K562 (cell line): ENCODE data around the gene KAT6B. TPM values are rescaled to one million over a fixed set of nuclear protein-coding genes. Genes with fewer than 3 reads are reported as not detected.

Experiments
- ATAC-seq: fragments of 200-7000 bp; cut with Tn5 transposase; 3 replicates; pipeline ENCODE4 v1.9.1; 2020; ENCODE audit warnings: moderate library complexity
- BruUV-seq: library from RNA; stranded (reverse); fragments of 400-500 nt; replicated peaks from 2 replicates; lab custom pipeline; 2021; lab: Mats Ljungman, UMichigan
- CTCF ChIA-PET: fragments of 300-600 bp; formaldehyde crosslinking; extraction: SDS; loops from one replicate; lab custom pipeline; 2021; ENCODE audit warnings: low intra/inter-chr PET ratio; lab: Yijun Ruan, JAX
- POLR2A ChIA-PET: fragments of 300-600, 350-650 bp; sonication (Branson Sonifier 250); formaldehyde crosslinking; extraction: SDS; loops from one replicate; lab custom pipeline; 2021; ENCODE audit warnings: antibody characterized with exemption, inconsistent platforms; lab: Yijun Ruan, JAX
- DNase-seq, 4 experiments: peaks; one replicate each; pipeline versions ENCODE4 v3.0.0 to v3.0.0-alpha.2; 2011 to 2018; ENCODE audit warnings: low spot score in 3 of 4, mixed read lengths in 3 of 4; ENCODE audit errors: extremely low read depth in 1 of 4
- FAIRE-seq: peaks from 2 replicates; lab custom pipeline; 2011; peaks lifted over from hg19 to GRCh38; lab: Jason Lieb, UNC
- H2AFZ ChIP-seq: 2 replicates; pipeline ENCODE4 v1.6.0; 2011; ENCODE audit warnings: low read depth, low read length, control low read depth, inconsistent platforms
- H3K27ac ChIP-seq: fragments of 200-600 bp; 3 replicates; pipeline ENCODE4 v1.8.0; 2011; ENCODE audit warnings: low read depth, mild to moderate bottlenecking, control low read depth, inconsistent platforms, low read length, moderate library complexity, mixed read lengths; ENCODE audit errors: extremely low read depth
- H3K27me3 ChIP-seq, 2 experiments: fragments of 300-600 bp in 1 of 2; 2 replicates in 1 of 2; 3 replicates in 1 of 2; pipeline versions ENCODE4 v1.6.0 to v1.8.0; 2011; ENCODE audit warnings: inconsistent platforms in 2 of 2, low read length in 2 of 2, mild to moderate bottlenecking in 1 of 2, mixed read lengths in 1 of 2, moderate library complexity in 1 of 2; ENCODE audit not compliant: control insufficient read depth in 2 of 2, insufficient read depth in 2 of 2
- H3K36me3 ChIP-seq: fragments of 300-600 bp; 3 replicates; pipeline ENCODE4 v1.8.0; 2011; ENCODE audit warnings: mild to moderate bottlenecking, low read length, inconsistent platforms; ENCODE audit not compliant: control insufficient read depth, insufficient read depth
- H3K4me1 ChIP-seq, 2 experiments: fragments of 200-600 bp in 1 of 2; replicated peaks in 1 of 2; 2 replicates in 1 of 2; 3 replicates in 1 of 2; pipeline versions ENCODE4 v1.5.1 to v1.8.0; 2011; ENCODE audit warnings: inconsistent platforms in 2 of 2, low read length in 2 of 2, mild to moderate bottlenecking in 1 of 2, mixed read lengths in 1 of 2, moderate library complexity in 1 of 2; ENCODE audit not compliant: control insufficient read depth in 2 of 2, insufficient read depth in 2 of 2
- H3K4me2 ChIP-seq: 2 replicates; pipeline ENCODE4 v1.6.1; 2011; ENCODE audit warnings: low read length, control low read depth, inconsistent platforms, mixed read lengths; ENCODE audit not compliant: insufficient read depth
- H3K4me3 ChIP-seq: fragments of 200-600 bp; sonication (generic), shearing (Covaris generic); 2 replicates; pipeline ENCODE4 v1.5.1; 2016; ENCODE audit warnings: control low read depth, inconsistent platforms
- H3K79me2 ChIP-seq: fragments of 200-600 bp; 3 replicates; pipeline ENCODE4 v1.8.0; 2011; ENCODE audit warnings: low read length, inconsistent platforms; ENCODE audit not compliant: control insufficient read depth, insufficient read depth
- H3K9ac ChIP-seq, 2 experiments: 2 replicates each; pipeline versions ENCODE4 v1.6.0 to v1.6.1; 2011; ENCODE audit warnings: low read depth in 2 of 2, low read length in 2 of 2, control low read depth in 1 of 2, inconsistent platforms in 1 of 2, mild to moderate bottlenecking in 1 of 2, mixed read lengths in 1 of 2; ENCODE audit not compliant: insufficient read depth in 1 of 2
- H3K9me1 ChIP-seq: one replicate; pipeline ENCODE4 v1.6.0; 2011; ENCODE audit warnings: inconsistent platforms, mild to moderate bottlenecking, low read length, moderate library complexity; ENCODE audit not compliant: control insufficient read depth, insufficient read depth
- H3K9me3 ChIP-seq: replicated peaks from 2 replicates; pipeline ENCODE4 v1.5.1; 2011; ENCODE audit warnings: low read depth, low read length, inconsistent platforms; ENCODE audit not compliant: control insufficient read depth, insufficient read depth
- H4K20me1 ChIP-seq: replicated peaks from 2 replicates; pipeline ENCODE4 v1.6.1; 2011; ENCODE audit warnings: low read length, inconsistent platforms, mixed read lengths; ENCODE audit not compliant: control insufficient read depth, insufficient read depth
- CCNT2 ChIP-seq: IDR thresholded peaks from 2 replicates; pipeline ENCODE4 v1.6.1; 2011; ENCODE audit warnings: borderline replicate concordance, low read depth, mild to moderate bottlenecking, moderate library complexity, mixed read lengths, low read length; ENCODE audit not compliant: insufficient read length; ENCODE audit errors: extremely low read depth
- ERF ChIP-seq: fragments of 450-650 bp; formaldehyde crosslinking; IDR thresholded peaks from 2 replicates; pipeline ENCODE4 v1.4.0; 2020; ENCODE audit warnings: mild to moderate bottlenecking, mixed read lengths
- MAZ ChIP-seq, 2 experiments: fragments of 450-650 bp in 1 of 2; sonication (generic) in 1 of 2; formaldehyde crosslinking; IDR thresholded peaks in 1 of 2; conservative IDR thresholded peaks in 1 of 2; 2 replicates each; pipeline versions ENCODE4 v1.4.0 to v1.5.0; 2020; ENCODE audit warnings: mild to moderate bottlenecking in 1 of 2, missing genetic modification reagents in 1 of 2
- POLR2AphosphoS5 ChIP-seq: IDR thresholded peaks from 2 replicates; pipeline ENCODE4 v1.6.1; 2011; ENCODE audit warnings: mild to moderate bottlenecking, low read depth, low read length, moderate library complexity; ENCODE audit not compliant: control insufficient read depth, insufficient read depth
- RBBP5 ChIP-seq: fragments of 200-600 bp; sonication (generic); IDR thresholded peaks from 2 replicates; pipeline ENCODE4 v1.6.1; 2012; ENCODE audit warnings: borderline replicate concordance, mild to moderate bottlenecking, low read length, control low read depth, inconsistent platforms; ENCODE audit not compliant: insufficient read depth, poor library complexity, severe bottlenecking
- SMAD4 ChIP-seq: fragments of 250-450 bp; sonication (Bioruptor Pico); conservative IDR thresholded peaks from 2 replicates; pipeline ENCODE4 v1.8.0; 2021; ENCODE audit warnings: inconsistent platforms, mild to moderate bottlenecking, moderate library complexity
- ZBTB1 ChIP-seq: sonication (generic); formaldehyde crosslinking; IDR thresholded peaks from 2 replicates; pipeline ENCODE4 v1.8.1; 2023; ENCODE audit warnings: missing genetic modification reagents, low read depth, mild to moderate bottlenecking, borderline replicate concordance
- WGBS: fragments of 100-300 bp; shearing (Covaris generic); methylation state at CpG from one replicate; pipeline ENCODE4 v1.1.6; 2016; ENCODE audit warnings: low coverage, mixed read lengths; ENCODE audit not compliant: insufficient coverage; ENCODE audit errors: missing lambda C conversion rate; 5-methylcytosine and 5-hydroxymethylcytosine counted together
- in situ Hi-C: fragments of 300-500 bp; cut with MboI; formaldehyde crosslinking; loops from 4 replicates; pipeline ENCODE4 v1.15.0; 2018; ENCODE audit warnings: inconsistent platforms, mixed read lengths
- intact Hi-C: fragments of 100-400 bp; cut with micrococcal nuclease; formaldehyde crosslinking; loops from 2 replicates; pipeline ENCODE4 v1.14.2; 2022
- polyA plus RNA-seq, 8 experiments: library from polyadenylated mRNA; depleted of rRNA in 4 of 8; stranded (reverse) in 5 of 8; unstranded in 3 of 8; fragments of >200 nt; fragmentation: Nextera tagmentation in 2 of 8; fragmentation: Illumina TruSeq in 1 of 8; extraction: Ambion mirVana in 2 of 8; extraction: Trizol in 1 of 8; gene quantifications; 2 replicates each; pipeline versions ENCODE4 v1.2.1 to v1.2.3, GENCODE V29; 2011 to 2014; ENCODE audit warnings: inconsistent platforms in 1 of 8, missing spikeins in 1 of 8
- total RNA-seq, 7 experiments: library from RNA; depleted of rRNA in 6 of 7; stranded (reverse); fragments of >200 nt in 6 of 7; fragmentation: Illumina TruSeq in 2 of 7; extraction: Trizol in 2 of 7; gene quantifications; 2 replicates each; pipeline versions ENCODE4 v1.2.1 to v1.2.3, GENCODE V29; 2011 to 2021; ENCODE audit warnings: low replicate concordance in 1 of 7
- TF ChIP-seq, protein P1 (sequence below): sonication (generic); formaldehyde crosslinking; IDR thresholded peaks from 2 replicates; pipeline ENCODE4 v1.8.0; 2022; ENCODE audit warnings: mild to moderate bottlenecking, missing genetic modification reagents, borderline replicate concordance
- TF ChIP-seq, protein P2 (sequence below): fragments of 450-650 bp; formaldehyde crosslinking; IDR thresholded peaks from 2 replicates; pipeline ENCODE4 v1.4.0; 2020; ENCODE audit warnings: mild to moderate bottlenecking, moderate library complexity
- TF ChIP-seq, protein P3 (sequence below), 2 experiments: fragments of 450-650 bp; IDR thresholded peaks; 2 replicates each; pipeline ENCODE4 v1.6.1; 2018; ENCODE audit warnings: mild to moderate bottlenecking in 2 of 2, low read depth in 1 of 2; ENCODE audit not compliant: partially characterized antibody in 2 of 2

Gene KAT6B
- total and polyA plus RNA-seq, 9 of the 15 experiments (the other 6 are each of a cell fraction or from before 2014, with no cell fraction given) = 1.4 to 9.2 (median 6.8) TPM

DNA sequence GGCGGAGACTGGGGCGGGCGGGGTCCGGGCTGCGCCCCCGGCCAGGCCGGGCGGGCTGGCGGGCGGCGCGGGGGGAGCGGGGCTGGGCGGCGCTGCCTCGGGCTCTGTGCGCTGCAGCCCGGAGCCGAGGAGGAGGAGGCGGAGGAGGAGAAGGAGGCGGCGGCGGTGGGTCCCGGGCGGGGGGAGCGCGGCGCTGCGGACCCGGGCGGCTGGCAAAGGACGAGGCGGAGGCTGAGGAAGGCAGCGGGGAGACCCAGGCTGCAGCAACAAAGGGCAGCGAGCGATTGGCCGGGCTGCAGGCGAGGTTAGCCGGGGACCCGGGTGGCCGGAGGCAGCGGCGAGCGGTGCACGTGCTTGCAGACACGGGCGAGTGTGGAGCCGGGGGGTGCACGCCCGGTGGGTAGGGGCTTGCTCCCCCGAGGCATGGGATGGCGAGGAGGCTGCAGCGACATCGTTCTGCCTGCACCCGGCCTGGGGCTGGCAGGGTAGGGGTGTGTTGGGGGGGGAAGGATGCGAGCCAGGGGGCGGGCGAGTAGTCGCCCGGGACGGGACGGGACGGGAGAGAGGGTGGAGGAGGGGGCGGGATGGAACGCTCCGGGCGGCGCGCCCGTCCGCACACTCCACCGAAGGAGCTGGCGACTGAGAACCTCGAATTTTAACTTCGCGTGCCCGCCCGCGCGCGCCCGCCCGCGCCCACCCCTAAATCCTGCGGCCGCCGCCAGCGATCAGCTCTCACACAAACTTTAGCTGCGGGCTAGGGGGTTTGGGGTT lies 844 bp upstream of the KAT6B start:
- Histone ChIP-seq H3K36me3 (no peaks in the 10 kb centered on the region), H3K4me1 (peaks cover 33 to 36% of the 10 kb centered on the region in 2 experiments), H3K4me3 (peak overlapping the region; percentile 73), H3K4me2 (peak overlapping the region; percentile 88), H3K27ac (peak overlapping the region; percentile 53; the same call in 2 of the 3 replicates), H3K9me3 (no peaks in the 10 kb centered on the region), H3K27me3 (no peaks in the 10 kb centered on the region), H3K9me1 (no peaks in the 10 kb centered on the region), H3K79me2 (peaks cover 15% of the 10 kb centered on the region), H2AFZ (peak overlapping the region; percentile 89), H3K9ac (peak overlapping the region; percentile 54 to 93; a peak in 3 of 4 replicates), H4K20me1 (no peaks in the 10 kb centered on the region)
- ChIA-PET POLR2A (interaction anchor here (0.8 to 1.2 kb wide), 4 partner anchors 12 to 25 kb away, joined by 3 to 6 read pairs (median 4); no protein-coding TSS in a partner anchor), CTCF (interaction anchor here (0.6 kb wide), 2 partner anchors 31 to 620 kb away, joined by 3 to 4 read pairs; no protein-coding TSS in a partner anchor)
- intact Hi-C loops (loop anchor here (5.0 to 10.0 kb wide), 3 partner anchors 189 to 409 kb away; partner anchors contain the start of gene COMTD1), in situ Hi-C loops (no loop called here)
- DNase-seq (peak in 2 of 4 experiments; percentile 56 to 58), ATAC-seq (peak; percentile 19), FAIRE-seq (no peak)
- no TSS peak for BruUV-seq
- WGBS = 0% methylated on average over 21 of the region's 89 CpGs
- TF ChIP-seq CCNT2 (peak; percentile 69), MAZ (CRISPR knock-in tag; conservative IDR thresholded peaks at IDR 0.05 in 1 of 2, IDR thresholded peaks at IDR 0.05 in 1 of 2) (peak; percentile 28 to 69), ERF (CRISPR knock-in tag) (0 out of 2 replicates have a peak, but pooled peaks have one; percentile 26), RBBP5 (peak; percentile 52), SMAD4 (peak; percentile 70), ZBTB1 (CRISPR knock-in tag) (peak; percentile 58; the same call in 1 of the 2 replicates), POLR2AphosphoS5 (peak; percentile 36; the same call in 1 of the 2 replicates)
- TF ChIP-seq, protein P1, sequence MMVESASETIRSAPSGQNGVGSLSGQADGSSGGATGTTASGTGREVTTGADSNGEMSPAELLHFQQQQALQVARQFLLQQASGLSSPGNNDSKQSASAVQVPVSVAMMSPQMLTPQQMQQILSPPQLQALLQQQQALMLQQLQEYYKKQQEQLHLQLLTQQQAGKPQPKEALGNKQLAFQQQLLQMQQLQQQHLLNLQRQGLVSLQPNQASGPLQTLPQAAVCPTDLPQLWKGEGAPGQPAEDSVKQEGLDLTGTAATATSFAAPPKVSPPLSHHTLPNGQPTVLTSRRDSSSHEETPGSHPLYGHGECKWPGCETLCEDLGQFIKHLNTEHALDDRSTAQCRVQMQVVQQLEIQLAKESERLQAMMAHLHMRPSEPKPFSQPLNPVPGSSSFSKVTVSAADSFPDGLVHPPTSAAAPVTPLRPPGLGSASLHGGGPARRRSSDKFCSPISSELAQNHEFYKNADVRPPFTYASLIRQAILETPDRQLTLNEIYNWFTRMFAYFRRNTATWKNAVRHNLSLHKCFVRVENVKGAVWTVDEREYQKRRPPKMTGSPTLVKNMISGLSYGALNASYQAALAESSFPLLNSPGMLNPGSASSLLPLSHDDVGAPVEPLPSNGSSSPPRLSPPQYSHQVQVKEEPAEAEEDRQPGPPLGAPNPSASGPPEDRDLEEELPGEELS = peak; percentile 17; the same call in 1 of the 2 replicates
- TF ChIP-seq, protein P2, sequence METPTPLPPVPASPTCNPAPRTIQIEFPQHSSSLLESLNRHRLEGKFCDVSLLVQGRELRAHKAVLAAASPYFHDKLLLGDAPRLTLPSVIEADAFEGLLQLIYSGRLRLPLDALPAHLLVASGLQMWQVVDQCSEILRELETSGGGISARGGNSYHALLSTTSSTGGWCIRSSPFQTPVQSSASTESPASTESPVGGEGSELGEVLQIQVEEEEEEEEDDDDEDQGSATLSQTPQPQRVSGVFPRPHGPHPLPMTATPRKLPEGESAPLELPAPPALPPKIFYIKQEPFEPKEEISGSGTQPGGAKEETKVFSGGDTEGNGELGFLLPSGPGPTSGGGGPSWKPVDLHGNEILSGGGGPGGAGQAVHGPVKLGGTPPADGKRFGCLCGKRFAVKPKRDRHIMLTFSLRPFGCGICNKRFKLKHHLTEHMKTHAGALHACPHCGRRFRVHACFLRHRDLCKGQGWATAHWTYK (CRISPR knock-in tag) = peak; percentile 67; the same call in 1 of the 2 replicates
- TF ChIP-seq, protein P3, sequence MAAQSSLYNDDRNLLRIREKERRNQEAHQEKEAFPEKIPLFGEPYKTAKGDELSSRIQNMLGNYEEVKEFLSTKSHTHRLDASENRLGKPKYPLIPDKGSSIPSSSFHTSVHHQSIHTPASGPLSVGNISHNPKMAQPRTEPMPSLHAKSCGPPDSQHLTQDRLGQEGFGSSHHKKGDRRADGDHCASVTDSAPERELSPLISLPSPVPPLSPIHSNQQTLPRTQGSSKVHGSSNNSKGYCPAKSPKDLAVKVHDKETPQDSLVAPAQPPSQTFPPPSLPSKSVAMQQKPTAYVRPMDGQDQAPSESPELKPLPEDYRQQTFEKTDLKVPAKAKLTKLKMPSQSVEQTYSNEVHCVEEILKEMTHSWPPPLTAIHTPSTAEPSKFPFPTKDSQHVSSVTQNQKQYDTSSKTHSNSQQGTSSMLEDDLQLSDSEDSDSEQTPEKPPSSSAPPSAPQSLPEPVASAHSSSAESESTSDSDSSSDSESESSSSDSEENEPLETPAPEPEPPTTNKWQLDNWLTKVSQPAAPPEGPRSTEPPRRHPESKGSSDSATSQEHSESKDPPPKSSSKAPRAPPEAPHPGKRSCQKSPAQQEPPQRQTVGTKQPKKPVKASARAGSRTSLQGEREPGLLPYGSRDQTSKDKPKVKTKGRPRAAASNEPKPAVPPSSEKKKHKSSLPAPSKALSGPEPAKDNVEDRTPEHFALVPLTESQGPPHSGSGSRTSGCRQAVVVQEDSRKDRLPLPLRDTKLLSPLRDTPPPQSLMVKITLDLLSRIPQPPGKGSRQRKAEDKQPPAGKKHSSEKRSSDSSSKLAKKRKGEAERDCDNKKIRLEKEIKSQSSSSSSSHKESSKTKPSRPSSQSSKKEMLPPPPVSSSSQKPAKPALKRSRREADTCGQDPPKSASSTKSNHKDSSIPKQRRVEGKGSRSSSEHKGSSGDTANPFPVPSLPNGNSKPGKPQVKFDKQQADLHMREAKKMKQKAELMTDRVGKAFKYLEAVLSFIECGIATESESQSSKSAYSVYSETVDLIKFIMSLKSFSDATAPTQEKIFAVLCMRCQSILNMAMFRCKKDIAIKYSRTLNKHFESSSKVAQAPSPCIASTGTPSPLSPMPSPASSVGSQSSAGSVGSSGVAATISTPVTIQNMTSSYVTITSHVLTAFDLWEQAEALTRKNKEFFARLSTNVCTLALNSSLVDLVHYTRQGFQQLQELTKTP (IDR thresholded peaks at IDR 0.05; ENCODE audit: low read depth in 1 of 2, partially characterized antibody in 2 of 2) = no peak
